ENCODE results near the gene SPINT1. TPM values are rescaled to one million over a fixed set of nuclear protein-coding genes. Genes with fewer than 3 reads are reported as not detected.

Gene SPINT1
- total RNA-seq (100 to 1,000 TPM in 1 of 7 donors, 10 to 100 TPM in 2, 1 to 10 TPM in 3, under 1 TPM in 1; 0.76 to 131 (median 7.4) TPM), polyA plus RNA-seq (1 to 10 TPM; 1.6 to 2.0 TPM)
- long read RNA-seq, donor 1, partial matches to known transcripts = 3 of 17 reads
- long read RNA-seq, donor 1, other reads (novel, unspliced or antisense) = 10 of 17 reads
- long read RNA-seq, donor 2, partial matches to known transcripts = 0 of 7 reads
- long read RNA-seq, donor 2, other reads (novel, unspliced or antisense) = 0 of 7 reads
- long read RNA-seq, donor 3, transcript SPINT1-201 (11 exons, 3,056 nt) = minor isoform, 8 of 50 reads
- long read RNA-seq, donor 3, transcript SPINT1-202 (11 exons, 2,456 nt) = major isoform, 10 of 50 reads
- long read RNA-seq, donor 3, partial matches to known transcripts = 23 of 50 reads
- long read RNA-seq, donor 3, other reads (novel, unspliced or antisense) = 8 of 50 reads

DNA sequence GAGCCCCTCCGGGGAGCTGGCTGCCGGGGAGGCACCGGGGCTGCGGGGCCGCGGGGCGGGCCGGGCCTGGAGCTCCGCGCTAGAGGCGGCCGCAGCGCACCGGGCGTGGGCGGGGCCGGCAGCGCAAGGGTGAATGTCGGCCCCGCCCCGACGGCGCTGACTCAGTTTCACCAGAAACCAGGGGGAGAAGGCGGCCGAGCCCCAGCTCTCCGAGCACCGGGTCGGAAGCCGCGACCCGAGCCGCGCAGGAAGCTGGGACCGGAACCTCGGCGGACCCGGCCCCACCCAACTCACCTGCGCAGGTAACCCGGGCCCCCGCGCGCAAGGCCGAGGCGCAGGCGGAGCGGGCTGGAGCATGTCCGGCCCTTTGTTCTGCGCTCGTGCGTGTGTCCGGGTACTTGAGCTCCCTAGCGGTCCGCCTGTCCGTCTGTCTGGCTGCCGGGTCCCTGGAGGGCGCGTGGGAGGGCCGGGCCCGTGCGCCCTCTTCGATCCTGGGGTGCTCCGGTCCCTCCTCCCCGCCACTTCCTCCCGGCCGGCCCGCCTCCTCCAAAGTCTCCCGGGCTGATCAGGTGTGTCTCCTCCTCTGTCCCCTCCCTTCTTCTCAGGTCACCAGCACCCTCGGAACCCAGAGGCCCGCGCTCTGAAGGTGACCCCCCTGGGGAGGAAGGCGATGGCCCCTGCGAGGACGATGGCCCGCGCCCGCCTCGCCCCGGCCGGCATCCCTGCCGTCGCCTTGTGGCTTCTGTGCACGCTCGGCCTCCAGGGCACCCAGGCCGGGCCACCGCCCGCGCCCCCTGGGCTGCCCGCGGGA, at the start of gene SPINT1:
TSS of gene SPINT1 (plus strand) at position 164 of the 811 bp plus-strand sequence. CDS start at position 671, 507 bp downstream.
- peak within 1 kb of the TSS; percentile 42 for H3K4me3 ChIP-seq
- H3K36me3 ChIP-seq = no peaks in the 10 kb centered on the region
- TF ChIP-seq POLR2A (IDR thresholded peaks at IDR 0.05) (no peak), EP300 (IDR thresholded peaks at IDR 0.05) (no peak)
- TF ChIP-seq, protein P1, sequence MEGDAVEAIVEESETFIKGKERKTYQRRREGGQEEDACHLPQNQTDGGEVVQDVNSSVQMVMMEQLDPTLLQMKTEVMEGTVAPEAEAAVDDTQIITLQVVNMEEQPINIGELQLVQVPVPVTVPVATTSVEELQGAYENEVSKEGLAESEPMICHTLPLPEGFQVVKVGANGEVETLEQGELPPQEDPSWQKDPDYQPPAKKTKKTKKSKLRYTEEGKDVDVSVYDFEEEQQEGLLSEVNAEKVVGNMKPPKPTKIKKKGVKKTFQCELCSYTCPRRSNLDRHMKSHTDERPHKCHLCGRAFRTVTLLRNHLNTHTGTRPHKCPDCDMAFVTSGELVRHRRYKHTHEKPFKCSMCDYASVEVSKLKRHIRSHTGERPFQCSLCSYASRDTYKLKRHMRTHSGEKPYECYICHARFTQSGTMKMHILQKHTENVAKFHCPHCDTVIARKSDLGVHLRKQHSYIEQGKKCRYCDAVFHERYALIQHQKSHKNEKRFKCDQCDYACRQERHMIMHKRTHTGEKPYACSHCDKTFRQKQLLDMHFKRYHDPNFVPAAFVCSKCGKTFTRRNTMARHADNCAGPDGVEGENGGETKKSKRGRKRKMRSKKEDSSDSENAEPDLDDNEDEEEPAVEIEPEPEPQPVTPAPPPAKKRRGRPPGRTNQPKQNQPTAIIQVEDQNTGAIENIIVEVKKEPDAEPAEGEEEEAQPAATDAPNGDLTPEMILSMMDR (IDR thresholded peaks at IDR 0.05) = no peak
- no peaks in the 10 kb centered on the region for H3K4me1 ChIP-seq (ENCODE audit: insufficient read depth)
- H3K27me3 ChIP-seq = peaks cover 2% of the 10 kb centered on the region
- H3K9me3 ChIP-seq = no peaks in the 10 kb centered on the region
- intact Hi-C loops (cut with DNase I) = no loop called here
- no peak for DNase-seq
- WGBS, 3 donors = 0 to 1% (median 0%) methylated on average over 47 to 89 of the region's 89 CpGs
- H3K27ac ChIP-seq = no peak within 1 kb of the TSS

DNA sequence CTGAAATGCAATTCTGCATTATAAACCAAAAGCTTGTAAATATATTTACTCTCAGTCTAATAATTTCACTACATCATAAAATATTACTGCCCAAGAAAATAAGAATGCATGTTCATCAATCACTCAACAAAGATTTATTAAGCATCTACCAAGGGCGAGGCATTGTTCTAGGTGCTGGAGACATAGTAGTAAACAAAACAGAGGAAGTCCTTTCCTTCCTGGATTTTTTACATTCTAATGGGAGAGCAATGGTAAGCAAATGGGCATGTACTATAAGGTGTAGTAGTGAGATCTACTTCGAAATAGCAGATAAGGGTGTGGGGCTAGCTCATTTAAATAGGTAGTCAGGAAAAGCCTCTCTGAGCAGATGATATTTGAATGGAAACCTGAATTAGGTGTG, 47.8 kb upstream of the SPINT1 start:
- TF ChIP-seq POLR2A (IDR thresholded peaks at IDR 0.05) (no peak), EP300 (IDR thresholded peaks at IDR 0.05) (no peak)
- TF ChIP-seq, protein P1 (IDR thresholded peaks at IDR 0.05) = no peak
- intact Hi-C loops (cut with DNase I) = no loop called here
- DNase-seq = no peak
- Histone ChIP-seq H3K4me1 (ENCODE audit: insufficient read depth) (no peaks in the 10 kb centered on the region), H3K27ac (no peak overlapping the region), H3K4me3 (no peak overlapping the region), H3K9me3 (no peaks in the 10 kb centered on the region), H3K27me3 (no peaks in the 10 kb centered on the region), H3K36me3 (no peaks in the 10 kb centered on the region)
- 78 to 82% (median 78%) methylated on average over 2 of the region's 2 CpGs for WGBS, 3 donors

DNA sequence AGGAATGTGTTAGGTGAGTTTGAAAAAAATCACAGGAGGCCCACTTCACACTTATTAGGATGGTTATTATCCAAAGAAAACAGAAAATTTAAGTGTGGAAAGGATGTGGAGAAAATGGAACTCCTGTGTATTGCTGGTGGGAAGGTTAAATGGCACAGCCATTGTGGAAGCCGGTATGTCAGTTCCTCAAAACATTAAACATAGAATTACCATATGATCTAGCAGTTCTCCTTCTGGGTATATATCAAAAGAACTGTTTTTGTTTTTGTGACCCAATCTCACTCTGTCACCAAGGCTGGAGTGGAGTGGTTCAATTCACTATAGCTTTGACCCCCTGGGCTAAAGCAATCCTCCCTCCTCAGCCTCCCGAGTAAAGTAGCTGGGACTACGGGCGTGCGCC, 47.3 kb upstream of the SPINT1 start:
- DNase-seq = no peak
- Histone ChIP-seq H3K4me3 (no peak overlapping the region), H3K27me3 (no peaks in the 10 kb centered on the region), H3K9me3 (no peaks in the 10 kb centered on the region), H3K36me3 (no peaks in the 10 kb centered on the region), H3K4me1 (ENCODE audit: insufficient read depth) (no peaks in the 10 kb centered on the region), H3K27ac (no peak overlapping the region)
- TF ChIP-seq POLR2A (IDR thresholded peaks at IDR 0.05) (no peak), EP300 (IDR thresholded peaks at IDR 0.05) (no peak)
- TF ChIP-seq, protein P1 (IDR thresholded peaks at IDR 0.05) = no peak
- intact Hi-C loops (cut with DNase I) = no loop called here
- WGBS, 3 donors = 93 to 95% (median 94%) methylated on average over 5 of the region's 5 CpGs

- TF ChIP-seq, protein P1 (IDR thresholded peaks at IDR 0.05) = no peak
- TF ChIP-seq POLR2A (IDR thresholded peaks at IDR 0.05) = no peak
- no peak for TF ChIP-seq EP300 (IDR thresholded peaks at IDR 0.05)
- 89 to 94% (median 93%) methylated on average over 3 of the region's 3 CpGs for WGBS, 3 donors
- Histone ChIP-seq H3K27me3 (no peaks in the 10 kb centered on the region), H3K36me3 (no peaks in the 10 kb centered on the region), H3K9me3 (no peaks in the 10 kb centered on the region), H3K4me1 (ENCODE audit: insufficient read depth) (no peaks in the 10 kb centered on the region), H3K4me3 (no peak overlapping the region), H3K27ac (no peak overlapping the region)
- intact Hi-C loops (cut with DNase I) = no loop called here
- no peak for DNase-seq
These were observed 44.3 kb upstream of the SPINT1 start for GRCh38 chr15:40799523-40799922.
